ENCODE measurements around the gene ERGIC1.

ERGIC1 gene

DNA sequence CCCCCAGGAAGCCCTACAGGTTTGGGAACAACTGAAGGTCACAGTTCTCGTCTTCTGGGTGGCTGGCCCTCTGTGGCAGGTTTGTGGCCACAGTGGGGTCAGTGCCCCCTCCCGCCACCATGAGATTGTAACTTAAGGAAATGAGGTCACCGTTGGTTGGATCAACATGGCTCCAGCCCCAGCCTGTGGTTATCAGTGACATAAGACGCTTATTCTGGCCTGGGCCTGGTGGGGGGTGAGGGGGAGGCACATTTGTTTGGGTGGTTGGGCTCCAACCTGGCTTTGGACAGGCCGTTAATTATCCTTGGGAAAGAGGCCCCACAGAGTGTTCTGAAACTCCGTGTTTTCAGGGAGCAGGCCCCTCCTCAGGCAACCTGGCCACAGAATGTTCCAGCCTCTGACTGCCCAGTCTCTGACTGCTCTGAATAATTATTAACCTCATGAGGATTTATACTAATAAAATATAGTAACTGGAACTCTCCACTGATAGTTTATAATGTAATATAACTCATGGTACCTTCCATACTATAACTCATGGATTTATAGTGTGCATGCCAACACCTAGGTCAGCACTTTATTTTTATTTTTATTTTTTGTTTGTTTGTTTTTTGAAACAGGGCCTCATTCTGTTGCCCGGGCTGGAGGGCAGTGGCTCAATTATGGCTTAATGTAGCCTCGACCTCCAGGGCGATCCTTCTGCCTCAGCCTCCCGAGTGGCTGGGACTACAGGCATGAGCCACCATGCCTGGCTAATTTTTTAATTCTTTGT lies 67.1 kb downstream of the ERGIC1 start:
- TF ChIP-seq, protein P1, sequence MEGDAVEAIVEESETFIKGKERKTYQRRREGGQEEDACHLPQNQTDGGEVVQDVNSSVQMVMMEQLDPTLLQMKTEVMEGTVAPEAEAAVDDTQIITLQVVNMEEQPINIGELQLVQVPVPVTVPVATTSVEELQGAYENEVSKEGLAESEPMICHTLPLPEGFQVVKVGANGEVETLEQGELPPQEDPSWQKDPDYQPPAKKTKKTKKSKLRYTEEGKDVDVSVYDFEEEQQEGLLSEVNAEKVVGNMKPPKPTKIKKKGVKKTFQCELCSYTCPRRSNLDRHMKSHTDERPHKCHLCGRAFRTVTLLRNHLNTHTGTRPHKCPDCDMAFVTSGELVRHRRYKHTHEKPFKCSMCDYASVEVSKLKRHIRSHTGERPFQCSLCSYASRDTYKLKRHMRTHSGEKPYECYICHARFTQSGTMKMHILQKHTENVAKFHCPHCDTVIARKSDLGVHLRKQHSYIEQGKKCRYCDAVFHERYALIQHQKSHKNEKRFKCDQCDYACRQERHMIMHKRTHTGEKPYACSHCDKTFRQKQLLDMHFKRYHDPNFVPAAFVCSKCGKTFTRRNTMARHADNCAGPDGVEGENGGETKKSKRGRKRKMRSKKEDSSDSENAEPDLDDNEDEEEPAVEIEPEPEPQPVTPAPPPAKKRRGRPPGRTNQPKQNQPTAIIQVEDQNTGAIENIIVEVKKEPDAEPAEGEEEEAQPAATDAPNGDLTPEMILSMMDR (IDR thresholded peaks at IDR 0.05; ENCODE audit: low read depth, low read length), result no peak
- no peak overlapping the region for H3K4me3 ChIP-seq (ENCODE audit: low read depth, low read length)
- DNase-seq (ENCODE audit: low read depth, low spot score), result peak; percentile 99
- in situ Hi-C loops (cut with HindIII; ENCODE audit: low sequenced_read_pairs), result no loop called here

DNA sequence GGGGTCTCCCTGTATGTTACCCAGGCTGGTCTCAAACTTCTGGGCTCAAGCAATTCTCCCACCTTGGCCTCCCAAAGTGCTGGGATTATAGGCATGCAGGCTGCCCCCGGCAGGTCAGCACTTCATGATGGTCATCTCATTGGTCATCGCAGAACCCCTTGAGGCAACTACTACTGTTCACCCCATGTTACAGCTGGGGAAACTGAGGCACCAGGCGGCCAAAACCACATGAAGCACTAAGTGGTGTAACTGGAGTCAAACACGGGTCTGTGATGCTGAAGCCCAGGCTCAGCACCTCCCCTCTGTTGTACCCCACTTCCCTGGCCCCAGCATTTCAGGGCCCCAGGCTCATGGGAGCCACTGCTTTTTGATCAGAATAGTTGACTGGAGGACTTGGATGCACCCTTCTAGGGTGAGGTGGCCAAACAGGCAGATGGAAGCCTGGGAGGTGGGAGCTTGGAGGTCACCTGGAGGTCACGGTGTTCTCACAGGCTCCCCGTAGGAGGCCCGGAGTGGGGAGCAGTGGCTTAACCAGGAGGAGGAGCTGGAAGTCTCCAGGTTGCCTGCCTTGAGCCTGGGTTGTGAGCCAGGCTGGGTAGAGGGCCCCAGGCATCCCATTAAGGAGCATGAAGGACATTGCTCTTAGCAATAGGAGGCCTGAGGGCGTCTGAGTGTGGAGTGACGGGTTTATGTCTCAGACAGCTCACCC lies 67.9 kb downstream of the ERGIC1 start:
- TF ChIP-seq, protein P1 (IDR thresholded peaks at IDR 0.05; ENCODE audit: low read depth, low read length), result no peak
- DNase-seq (ENCODE audit: low read depth, low spot score), result peak; percentile 87
- H3K4me3 ChIP-seq (ENCODE audit: low read depth, low read length), result no peak overlapping the region
- in situ Hi-C loops (cut with HindIII; ENCODE audit: low sequenced_read_pairs), result no loop called here

DNA sequence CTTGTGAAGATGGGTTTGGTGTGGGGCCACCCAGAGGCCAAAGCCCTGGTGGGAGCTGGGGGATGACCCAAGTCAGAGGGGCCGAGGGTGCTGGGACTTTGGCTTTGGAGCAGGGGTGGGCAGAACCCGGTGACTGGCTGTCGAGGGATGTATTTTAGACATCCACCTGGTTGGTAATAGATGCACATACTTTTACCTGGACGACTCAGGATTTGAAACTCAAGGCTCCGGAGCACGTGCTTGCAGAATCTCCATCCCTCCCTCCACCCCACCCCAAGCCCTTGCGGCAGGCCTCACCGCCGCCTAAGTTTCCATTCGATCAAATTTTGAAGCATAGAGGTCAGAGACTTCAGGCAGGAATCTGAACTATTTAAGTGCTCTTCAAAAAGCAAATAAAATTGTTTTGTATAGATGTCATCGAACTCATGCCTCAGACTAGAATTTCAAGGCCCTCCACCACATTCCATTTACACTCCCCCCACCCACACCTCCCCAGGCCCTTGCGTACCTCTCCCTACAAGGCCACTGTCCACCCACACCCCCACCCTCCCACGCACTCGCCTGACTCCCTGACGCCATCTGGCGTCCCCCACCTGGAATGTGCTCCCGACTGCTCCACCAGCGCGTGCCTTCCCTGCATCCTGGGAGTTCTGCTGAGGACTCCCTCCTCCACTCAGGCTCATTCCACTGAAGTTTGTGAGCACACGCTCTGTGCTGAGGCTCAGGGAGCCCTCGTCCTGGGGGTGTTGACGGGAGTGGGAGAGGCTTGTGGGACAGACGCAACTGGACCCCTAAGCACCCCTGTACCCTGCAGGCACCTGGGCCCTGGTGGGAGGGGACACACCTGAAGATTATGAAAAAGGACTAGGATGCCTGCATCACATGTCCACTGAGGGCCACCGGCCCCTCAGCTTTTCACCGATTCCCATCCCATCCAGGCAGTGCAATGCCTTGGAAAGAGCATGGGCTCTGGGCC lies 68.7 kb downstream of the ERGIC1 start:
- H3K4me3 ChIP-seq (ENCODE audit: low read depth, low read length), result no peak overlapping the region
- TF ChIP-seq, protein P1 (IDR thresholded peaks at IDR 0.05; ENCODE audit: low read depth, low read length), result peak; percentile 72
- DNase-seq (ENCODE audit: low read depth, low spot score), result peak; percentile 96
- in situ Hi-C loops (cut with HindIII; ENCODE audit: low sequenced_read_pairs), result no loop called here

DNA sequence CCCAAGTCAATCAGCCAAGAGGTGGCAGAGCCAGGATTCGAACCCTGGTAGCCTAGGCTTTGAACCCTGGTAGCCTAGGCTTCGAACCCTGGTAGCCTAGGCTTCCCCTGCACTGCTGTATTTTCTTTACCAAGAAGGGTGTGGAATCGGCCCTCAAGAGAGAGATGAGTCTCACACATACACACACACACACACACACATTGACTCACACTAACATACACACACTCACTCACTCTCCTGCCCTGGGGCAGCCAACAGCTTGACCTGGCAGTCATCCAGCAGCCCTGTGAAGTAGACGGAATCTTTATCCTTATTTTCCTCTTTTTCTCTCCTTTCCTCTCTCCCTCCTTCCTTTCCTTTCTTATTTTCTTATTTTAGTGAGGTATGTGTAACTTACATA lies 69.7 kb downstream of the ERGIC1 start:
- in situ Hi-C loops (cut with HindIII; ENCODE audit: low sequenced_read_pairs), result no loop called here
- no peak overlapping the region for H3K4me3 ChIP-seq (ENCODE audit: low read depth, low read length)
- peak; percentile 94 for DNase-seq (ENCODE audit: low read depth, low spot score)
- TF ChIP-seq, protein P1 (IDR thresholded peaks at IDR 0.05; ENCODE audit: low read depth, low read length), result no peak

DNA sequence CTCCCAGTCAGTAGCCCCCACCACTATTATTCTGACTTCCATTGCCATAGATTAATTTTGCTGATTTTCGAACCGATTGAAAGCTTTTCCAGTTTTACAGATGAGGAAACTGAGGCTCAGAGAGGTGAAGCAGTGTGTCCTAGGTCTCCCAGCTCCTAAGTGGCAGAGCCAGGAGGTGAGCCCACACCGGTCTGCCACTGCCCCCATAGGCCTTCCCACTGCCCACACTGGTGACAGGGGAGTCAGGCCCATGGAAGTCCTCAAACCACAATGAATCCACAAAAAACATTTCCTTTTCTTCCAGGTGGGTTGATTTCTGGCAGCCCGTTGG lies 70.2 kb downstream of the ERGIC1 start:
- H3K4me3 ChIP-seq (ENCODE audit: low read depth, low read length), result no peak overlapping the region
- in situ Hi-C loops (cut with HindIII; ENCODE audit: low sequenced_read_pairs), result no loop called here
- no peak for DNase-seq (ENCODE audit: low read depth, low spot score)
- TF ChIP-seq, protein P1 (IDR thresholded peaks at IDR 0.05; ENCODE audit: low read depth, low read length), result no peak

DNA sequence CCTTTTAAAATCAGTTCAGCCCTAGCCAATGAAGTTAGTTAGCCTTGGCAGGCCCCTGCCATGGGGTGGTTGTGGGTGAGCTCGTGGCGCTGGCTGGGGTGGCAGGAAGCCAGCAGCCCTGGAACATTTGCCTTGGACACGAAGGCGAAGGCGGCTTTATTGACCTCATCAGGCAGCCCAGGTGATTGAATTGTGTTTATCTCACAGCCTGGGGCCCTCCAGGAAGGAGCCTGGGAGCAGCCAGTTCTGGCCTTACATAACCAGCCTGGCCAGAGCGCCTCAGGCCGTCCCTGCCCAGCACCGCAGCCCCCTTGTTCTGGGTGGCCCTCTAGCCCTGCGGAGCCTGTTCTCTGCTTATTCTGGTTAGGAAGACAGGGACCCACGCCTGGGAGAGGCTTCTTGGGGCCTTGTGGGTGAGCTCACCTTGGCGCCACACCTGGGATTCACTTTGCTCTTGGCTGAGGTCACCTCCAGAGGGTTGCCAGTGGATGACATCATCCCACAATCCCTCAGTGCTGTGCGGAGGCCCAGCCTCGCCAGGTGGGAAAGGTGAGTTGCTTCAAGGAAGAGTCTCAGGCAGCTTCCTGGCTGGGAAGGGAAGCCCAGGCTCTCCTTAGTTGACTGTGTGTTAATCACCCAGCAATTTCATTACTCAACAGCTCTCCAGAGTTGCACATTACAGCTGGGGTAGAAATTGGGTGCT lies 70.7 kb downstream of the ERGIC1 start:
- no peak overlapping the region for H3K4me3 ChIP-seq (ENCODE audit: low read depth, low read length)
- peak; percentile 85 for DNase-seq (ENCODE audit: low read depth, low spot score)
- TF ChIP-seq, protein P1 (IDR thresholded peaks at IDR 0.05; ENCODE audit: low read depth, low read length), result no peak
- in situ Hi-C loops (cut with HindIII; ENCODE audit: low sequenced_read_pairs), result no loop called here
